Activated CD4-positive, alpha-beta memory T cell treated with anti-CD3 and anti-CD28 coated beads for 36 hours (primary cell): ENCODE data around the gene HHATL. TPM values are rescaled to one million over a fixed set of nuclear protein-coding genes. Genes with fewer than 3 reads are reported as not detected.

ENCODE experiments used
- CTCF ChIA-PET: fragments of 350-600 bp; sonication (Branson Sonifier 250); formaldehyde crosslinking; loops from one replicate; lab custom pipeline; 2021; ENCODE audit warnings: antibody characterized with exemption, inconsistent platforms; lab: Charles Lee
- POLR2A ChIA-PET: fragments of 350-600 bp; sonication (Branson Sonifier 250); formaldehyde crosslinking; loops from one replicate; lab custom pipeline; 2021; ENCODE audit warnings: antibody characterized with exemption; lab: Charles Lee
- DNase-seq: peaks from one replicate; pipeline ENCODE4 v3.0.0-alpha.2; 2020
- H3K27ac Mint-ChIP-seq: one replicate; pipeline ENCODE4 v1.8.0; 2021; ENCODE audit warnings: mixed read lengths
- H3K27me3 Mint-ChIP-seq: one replicate; pipeline ENCODE4 v1.8.0; 2021; ENCODE audit warnings: mixed read lengths
- H3K36me3 Mint-ChIP-seq: one replicate; pipeline ENCODE4 v1.8.0; 2021; ENCODE audit warnings: mixed read lengths
- H3K4me1 Mint-ChIP-seq: one replicate; pipeline ENCODE4 v1.8.0; 2021; ENCODE audit warnings: low read depth, mixed read lengths
- H3K4me3 Mint-ChIP-seq: one replicate; pipeline ENCODE4 v1.8.0; 2021; ENCODE audit warnings: mild to moderate bottlenecking, mixed read lengths
- H3K9me3 Mint-ChIP-seq: one replicate; pipeline ENCODE4 v1.8.0; 2021; ENCODE audit warnings: mixed read lengths
- intact Hi-C: fragments of 100-400 bp; cut with micrococcal nuclease; formaldehyde crosslinking; loops from one replicate; pipeline ENCODE4 v1.15.1; 2023
- total RNA-seq, 2 experiments: library from RNA; stranded (reverse); gene quantifications; one replicate each; pipeline ENCODE4 v1.2.3, GENCODE V29; 2021

The HHATL gene
- total RNA-seq, 2 experiments from 2014 or later, result not detected

DNA sequence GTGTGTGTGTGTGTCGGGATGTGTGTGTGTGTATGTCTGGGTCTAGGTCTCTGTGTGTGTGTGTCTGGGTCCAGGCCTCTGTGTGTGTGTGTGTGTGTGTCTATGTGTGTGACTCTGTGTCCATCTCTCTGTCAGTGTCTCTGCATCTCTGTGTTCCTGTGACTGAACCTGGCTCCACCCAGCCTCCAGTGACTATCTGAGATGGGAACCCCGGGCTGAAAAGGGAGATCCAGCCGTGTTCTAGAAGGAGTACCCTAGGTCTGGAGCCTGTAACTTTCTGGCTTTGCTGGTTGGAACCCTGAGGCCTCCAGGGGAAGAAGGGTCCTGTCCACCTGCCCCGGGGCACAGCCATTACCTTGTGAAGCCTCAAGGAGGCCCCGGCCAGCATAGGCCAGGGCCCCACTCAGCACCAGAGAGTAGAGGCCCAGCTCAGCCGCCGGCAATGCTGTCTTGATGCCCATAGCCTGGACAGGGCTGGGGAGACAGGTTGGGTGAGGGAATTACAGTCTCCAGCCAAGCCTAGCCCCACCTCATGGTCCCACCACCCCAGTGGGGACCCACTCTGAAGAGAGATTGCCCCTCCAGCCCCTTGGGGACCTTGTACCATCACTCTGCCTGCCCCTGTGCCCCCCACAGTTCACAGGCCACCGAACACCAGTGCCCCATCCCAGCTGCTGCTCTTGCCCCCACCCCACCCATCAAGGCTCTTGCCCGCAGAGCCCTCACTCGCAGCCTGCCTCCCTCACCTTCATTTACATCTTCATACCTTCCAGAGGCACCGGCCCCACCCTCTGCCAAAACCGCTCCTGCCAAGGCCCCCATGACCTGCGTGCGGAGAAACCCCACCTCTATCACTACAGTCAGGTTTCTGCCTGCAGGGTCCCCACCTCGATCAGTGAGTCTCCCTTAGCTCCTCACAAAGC is 2.0 kb downstream of the HHATL start:
- H3K36me3 Mint-ChIP-seq, result no peaks in the 10 kb centered on the region
- DNase-seq, result no peak
- H3K27ac Mint-ChIP-seq, result peak overlapping the region; percentile 34
- peaks cover 6% of the 10 kb centered on the region for H3K4me1 Mint-ChIP-seq
- intact Hi-C loops, result no loop called here
- ChIA-PET CTCF (interaction anchor here (0.9 kb wide), 1 partner anchor 153 kb away, joined by 3 read pairs; no protein-coding TSS in a partner anchor), POLR2A (no interaction called here)
- no peaks in the 10 kb centered on the region for H3K9me3 Mint-ChIP-seq
- no peak overlapping the region for H3K4me3 Mint-ChIP-seq
- H3K27me3 Mint-ChIP-seq, result no peaks in the 10 kb centered on the region

DNA sequence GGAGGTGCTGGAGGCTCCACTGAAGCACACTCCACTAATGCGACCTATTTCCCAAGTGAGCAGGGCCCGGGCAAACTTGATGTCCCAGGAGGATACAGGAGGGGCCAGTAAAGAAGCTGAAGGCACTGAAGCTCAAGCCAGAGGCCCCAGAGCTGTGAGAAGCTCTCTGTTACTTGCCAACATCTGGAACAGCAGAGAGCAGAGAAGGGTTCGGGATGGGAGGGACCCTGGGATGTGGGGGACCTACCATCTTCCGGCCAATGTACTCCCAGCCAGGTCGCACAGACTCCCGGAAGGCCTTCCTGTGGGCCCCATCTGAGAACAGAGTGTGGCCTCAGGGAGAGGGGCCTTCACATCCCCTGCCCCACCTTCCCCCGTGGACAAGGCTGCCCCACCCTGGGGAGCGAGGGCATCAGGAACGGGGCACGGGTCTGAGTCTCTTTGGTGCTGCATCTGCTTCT is 3.1 kb downstream of the HHATL start:
- ChIA-PET POLR2A (no interaction called here), CTCF (no interaction called here)
- Mint-ChIP-seq H3K9me3 (no peaks in the 10 kb centered on the region), H3K4me3 (no peak overlapping the region), H3K4me1 (peaks cover 6% of the 10 kb centered on the region), H3K27ac (no peak overlapping the region), H3K27me3 (no peaks in the 10 kb centered on the region), H3K36me3 (no peaks in the 10 kb centered on the region)
- no peak for DNase-seq
- intact Hi-C loops, result no loop called here

GRCh38 chr3:42698911-42699230 is 3.7 kb downstream of the HHATL start:
- H3K4me1 Mint-ChIP-seq, result peaks cover 6% of the 10 kb centered on the region
- DNase-seq, result peak; percentile 55
- H3K4me3 Mint-ChIP-seq, result no peak overlapping the region
- no peaks in the 10 kb centered on the region for H3K36me3 Mint-ChIP-seq
- no peak overlapping the region for H3K27ac Mint-ChIP-seq
- intact Hi-C loops, result no loop called here
- H3K27me3 Mint-ChIP-seq, result no peaks in the 10 kb centered on the region
- no peaks in the 10 kb centered on the region for H3K9me3 Mint-ChIP-seq
- ChIA-PET CTCF (interaction anchor here (0.6 kb wide), 1 partner anchor 147 kb away, joined by 3 read pairs; no protein-coding TSS in a partner anchor), POLR2A (no interaction called here)

DNA sequence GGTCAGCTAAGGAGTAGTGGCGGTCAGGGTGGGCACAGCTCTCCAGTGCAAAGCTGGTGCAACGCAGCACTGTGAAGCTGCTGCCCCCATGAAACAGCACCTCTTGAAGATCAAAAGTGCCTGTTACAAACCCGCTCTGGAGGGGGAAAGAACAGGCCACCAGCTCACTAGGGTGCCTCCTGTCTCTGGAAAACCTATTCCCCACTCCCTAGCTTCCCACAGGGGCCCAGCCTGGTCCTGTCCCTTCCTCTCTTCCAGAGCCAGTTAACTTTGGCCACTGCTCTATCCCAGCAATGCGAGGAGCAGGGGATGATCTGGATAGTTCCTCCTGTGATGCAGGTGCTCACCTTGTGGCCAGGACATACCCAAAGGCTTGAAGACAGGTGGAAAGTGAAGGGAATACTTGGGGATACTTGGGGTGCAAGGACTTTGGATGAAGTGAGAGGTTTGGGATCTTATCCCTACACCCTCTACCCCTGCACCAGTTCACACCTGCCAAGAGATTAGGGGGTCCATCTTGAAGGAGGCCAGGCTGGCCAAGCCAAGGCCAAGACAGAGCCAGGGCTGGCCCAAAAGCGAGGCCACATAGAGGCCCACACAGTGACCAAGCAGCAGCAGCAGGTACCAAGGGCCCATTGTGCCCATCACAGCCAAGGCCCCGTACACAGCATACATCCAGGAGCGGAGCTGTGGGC is 4.2 kb downstream of the HHATL start:
- intact Hi-C loops, result no loop called here
- Mint-ChIP-seq H3K4me3 (no peak overlapping the region), H3K27me3 (no peaks in the 10 kb centered on the region), H3K9me3 (no peaks in the 10 kb centered on the region), H3K36me3 (no peaks in the 10 kb centered on the region), H3K27ac (no peak overlapping the region), H3K4me1 (peaks cover 6% of the 10 kb centered on the region)
- DNase-seq, result no peak
- CTCF ChIA-PET, result interaction anchor here (0.6 kb wide), 1 partner anchor 146 kb away, joined by 3 read pairs; no protein-coding TSS in a partner anchor
- POLR2A ChIA-PET, result no interaction called here

DNA sequence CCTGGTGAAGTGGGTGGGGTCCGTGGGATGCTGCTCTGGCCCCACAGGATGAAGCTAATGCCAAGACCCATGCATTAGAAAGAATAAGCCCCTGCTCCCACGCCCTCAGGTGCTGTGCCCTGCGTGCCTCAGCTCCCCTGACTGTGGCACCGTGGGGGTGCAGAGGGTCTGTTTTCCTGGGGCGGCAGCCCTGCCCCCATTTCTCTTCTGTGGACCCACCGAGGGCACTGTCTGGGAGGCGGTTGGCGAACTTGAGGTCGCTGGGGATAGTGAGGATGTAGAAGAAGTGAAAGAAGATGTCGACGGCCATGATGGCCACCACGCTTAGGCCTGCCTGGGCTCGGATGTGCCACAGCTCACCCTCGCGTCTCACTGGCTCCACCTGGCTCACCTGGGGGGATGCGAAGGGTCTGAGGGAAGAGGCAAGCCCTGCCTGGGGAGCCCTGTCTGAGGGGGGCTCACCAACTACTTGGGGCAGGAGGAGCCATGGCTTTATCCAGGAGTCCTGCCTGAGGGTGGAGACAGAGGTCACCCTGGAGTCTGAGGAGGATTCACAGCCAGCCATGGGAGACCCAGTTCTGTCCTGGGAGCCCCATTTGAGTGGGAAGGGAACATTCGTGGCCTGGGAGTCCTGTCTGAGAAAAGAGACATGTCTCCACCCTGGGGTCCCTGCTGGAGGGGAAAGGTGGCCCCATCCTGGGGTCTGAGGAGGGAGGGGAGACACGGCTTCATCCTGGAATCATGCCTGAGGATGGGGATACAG is 5.1 kb downstream of the HHATL start:
- Mint-ChIP-seq H3K36me3 (no peaks in the 10 kb centered on the region), H3K4me1 (peaks cover 6% of the 10 kb centered on the region), H3K4me3 (no peak overlapping the region), H3K27me3 (no peaks in the 10 kb centered on the region), H3K9me3 (no peaks in the 10 kb centered on the region), H3K27ac (no peak overlapping the region)
- ChIA-PET POLR2A (no interaction called here), CTCF (no interaction called here)
- intact Hi-C loops, result no loop called here
- no peak for DNase-seq

DNA sequence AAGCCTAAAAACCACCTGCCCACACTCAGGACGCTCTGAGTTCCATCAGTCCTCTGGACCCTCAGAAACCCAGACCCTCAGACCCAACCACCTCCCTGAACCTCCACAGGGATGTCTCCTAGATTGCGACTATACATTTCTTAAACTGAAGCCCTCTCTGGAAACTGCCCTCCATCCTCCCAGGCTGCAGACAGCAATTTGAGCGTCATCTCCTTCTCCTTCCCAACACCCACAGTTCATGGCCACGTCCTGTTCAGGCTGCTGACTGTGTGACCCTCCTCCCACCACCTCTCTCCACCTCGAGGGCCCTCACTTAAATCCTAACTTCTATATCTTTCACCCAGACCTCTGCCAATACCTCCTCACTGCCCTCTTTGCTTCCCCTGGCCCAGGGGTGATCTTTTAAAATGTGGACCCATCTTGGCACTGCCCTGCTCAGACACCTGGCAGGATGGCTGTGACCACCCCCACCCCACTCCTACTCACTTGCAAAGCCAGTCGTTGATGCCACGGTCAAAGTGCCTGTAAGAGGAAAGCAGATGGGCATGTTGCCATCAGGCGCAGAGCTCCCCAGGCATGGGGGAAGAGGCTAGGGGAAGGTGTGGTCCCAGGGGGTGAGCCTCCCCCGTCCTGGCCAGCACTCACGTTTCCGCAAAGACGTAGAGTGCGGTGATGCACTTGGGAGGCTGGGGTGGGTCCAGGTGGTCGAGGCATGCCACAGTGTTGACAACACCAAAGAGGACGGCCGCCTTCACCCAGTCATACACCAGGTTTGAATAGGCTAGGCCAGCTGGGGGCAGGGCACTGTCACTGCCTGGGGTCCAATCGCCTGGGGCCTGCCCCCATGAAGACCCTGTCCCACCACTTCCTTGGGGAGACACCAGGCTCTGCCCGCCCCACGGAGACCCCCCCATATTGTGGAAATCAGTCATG is 6.0 kb downstream of the HHATL start:
- no peak overlapping the region for H3K27ac Mint-ChIP-seq
- ChIA-PET CTCF (no interaction called here), POLR2A (no interaction called here)
- no peaks in the 10 kb centered on the region for H3K36me3 Mint-ChIP-seq
- intact Hi-C loops, result no loop called here
- H3K9me3 Mint-ChIP-seq, result no peaks in the 10 kb centered on the region
- H3K27me3 Mint-ChIP-seq, result no peaks in the 10 kb centered on the region
- H3K4me1 Mint-ChIP-seq, result peaks cover 6% of the 10 kb centered on the region
- DNase-seq, result no peak
- H3K4me3 Mint-ChIP-seq, result no peak overlapping the region

DNA sequence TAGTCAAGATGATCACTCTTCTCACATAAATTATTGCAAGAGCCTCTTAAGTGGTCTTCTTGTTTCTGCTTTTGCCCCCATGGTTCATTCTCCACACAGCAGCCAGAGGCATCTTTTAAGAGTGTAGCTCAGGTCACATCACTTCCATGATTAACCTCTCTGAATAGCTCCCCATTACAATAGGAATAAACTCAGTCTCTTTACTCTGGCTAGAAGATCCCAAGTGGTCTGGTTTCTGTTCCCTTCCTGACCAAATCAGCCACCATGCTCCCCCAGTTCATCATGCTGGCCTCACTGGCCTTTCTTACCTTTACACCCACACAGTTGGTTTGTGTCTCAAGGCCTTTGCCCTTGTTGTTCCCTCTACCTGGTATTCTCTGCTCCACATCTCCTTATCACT is 8.2 kb downstream of the HHATL start:
- H3K4me1 Mint-ChIP-seq, result peaks cover 6% of the 10 kb centered on the region
- no peak for DNase-seq
- H3K36me3 Mint-ChIP-seq, result no peaks in the 10 kb centered on the region
- POLR2A ChIA-PET, result no interaction called here
- no peaks in the 10 kb centered on the region for H3K9me3 Mint-ChIP-seq
- no peaks in the 10 kb centered on the region for H3K27me3 Mint-ChIP-seq
- H3K27ac Mint-ChIP-seq, result no peak overlapping the region
- H3K4me3 Mint-ChIP-seq, result no peak overlapping the region
- intact Hi-C loops, result no loop called here
- CTCF ChIA-PET, result no interaction called here

DNA sequence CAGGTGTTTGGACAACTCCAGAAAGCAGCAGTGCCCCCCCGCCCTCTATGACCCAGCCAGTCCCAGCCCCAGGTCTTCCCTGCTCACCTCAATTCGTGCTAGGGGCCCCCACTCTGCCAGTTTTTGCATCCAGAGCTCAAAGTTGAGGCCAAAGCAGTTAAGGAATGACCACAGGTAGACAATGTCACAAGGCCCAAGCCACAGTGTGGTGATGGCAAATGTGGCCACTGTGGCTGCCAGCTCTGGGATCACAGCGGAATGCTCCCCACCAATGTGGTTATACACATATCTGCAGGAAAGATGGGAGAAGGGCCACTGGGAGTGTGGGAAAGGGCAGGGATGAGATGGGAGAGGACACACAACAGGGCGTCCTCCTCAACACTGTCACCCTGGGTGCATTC is 9.1 kb downstream of the HHATL start:
- peaks cover 2% of the 10 kb centered on the region for H3K4me1 Mint-ChIP-seq
- ChIA-PET POLR2A (no interaction called here), CTCF (no interaction called here)
- no peaks in the 10 kb centered on the region for H3K36me3 Mint-ChIP-seq
- intact Hi-C loops, result no loop called here
- no peak for DNase-seq
- H3K9me3 Mint-ChIP-seq, result no peaks in the 10 kb centered on the region
- H3K27ac Mint-ChIP-seq, result no peak overlapping the region
- no peak overlapping the region for H3K4me3 Mint-ChIP-seq
- H3K27me3 Mint-ChIP-seq, result no peaks in the 10 kb centered on the region

GRCh38 chr3:42692667-42693529 is 9.7 kb downstream of the HHATL start:
- no peak overlapping the region for H3K4me3 Mint-ChIP-seq
- no peaks in the 10 kb centered on the region for H3K9me3 Mint-ChIP-seq
- POLR2A ChIA-PET, result no interaction called here
- intact Hi-C loops, result no loop called here
- CTCF ChIA-PET, result no interaction called here
- no peak for DNase-seq
- H3K4me1 Mint-ChIP-seq, result no peaks in the 10 kb centered on the region
- no peaks in the 10 kb centered on the region for H3K27me3 Mint-ChIP-seq
- H3K36me3 Mint-ChIP-seq, result no peaks in the 10 kb centered on the region
- no peak overlapping the region for H3K27ac Mint-ChIP-seq

DNA sequence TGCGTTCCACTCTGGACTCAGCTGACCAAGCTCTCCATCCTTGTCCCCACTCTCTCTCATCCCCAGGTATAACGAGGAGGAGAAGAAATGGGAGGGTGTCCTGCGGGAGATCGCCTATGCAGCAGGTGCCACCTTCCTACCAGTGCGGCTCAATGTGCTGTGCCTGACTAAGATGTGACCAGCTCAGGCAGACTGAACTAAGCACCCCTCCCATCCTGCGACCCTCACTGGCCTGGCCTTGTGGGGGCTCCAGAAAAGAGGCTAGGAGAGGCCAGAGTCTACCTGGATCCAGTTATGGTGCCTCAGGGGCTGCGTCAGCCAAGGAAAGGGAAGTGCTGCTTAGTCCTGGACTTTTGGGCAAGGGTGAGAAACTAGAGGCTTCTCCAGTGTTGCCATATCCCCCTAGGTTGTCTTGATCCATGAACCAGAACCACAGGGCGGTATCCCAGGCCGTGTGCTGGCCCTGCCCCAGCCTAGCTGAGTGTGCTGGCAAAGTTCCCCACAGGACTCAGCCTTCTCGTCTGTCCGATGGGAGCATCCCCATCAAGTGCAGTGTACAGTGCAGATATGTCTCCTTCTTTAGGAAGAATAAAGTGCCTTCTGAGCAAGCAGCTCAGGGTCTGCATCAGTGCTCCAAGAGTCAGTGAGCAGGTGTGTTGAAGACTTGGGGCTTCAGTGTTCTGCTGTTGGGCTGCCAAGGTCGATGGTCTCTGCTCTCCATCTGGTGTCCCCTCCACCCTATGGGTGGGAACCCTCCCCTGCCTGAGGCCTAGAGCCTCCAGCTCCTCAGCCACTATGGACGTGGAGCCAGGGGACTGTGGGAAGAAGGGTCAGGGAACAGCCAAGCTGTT is 10.6 kb downstream of the HHATL start:
- H3K4me3 Mint-ChIP-seq, result no peak overlapping the region
- H3K4me1 Mint-ChIP-seq, result no peaks in the 10 kb centered on the region
- no peaks in the 10 kb centered on the region for H3K36me3 Mint-ChIP-seq
- no peaks in the 10 kb centered on the region for H3K9me3 Mint-ChIP-seq
- H3K27ac Mint-ChIP-seq, result no peak overlapping the region
- intact Hi-C loops, result no loop called here
- ChIA-PET CTCF (no interaction called here), POLR2A (no interaction called here)
- H3K27me3 Mint-ChIP-seq, result peaks cover 1% of the 10 kb centered on the region
- DNase-seq, result no peak
